HepG2 (cell line): ENCODE results near the gene TNRC18. TPM values are rescaled to one million over a fixed set of nuclear protein-coding genes. Genes with fewer than 3 reads are reported as not detected.

Experiments
- DMAP1 ChIP-seq: IDR thresholded peaks from 2 replicates; pipeline ENCODE4 v1.6.1; 2016
- E2F1 ChIP-seq: sonication (generic); formaldehyde crosslinking; IDR thresholded peaks from 2 replicates; pipeline ENCODE4 v1.5.0; 2020; ENCODE audit warnings: missing genetic modification reagents
- IKZF1 ChIP-seq: fragments of 450-650 bp; IDR thresholded peaks from 2 replicates; pipeline ENCODE4 v1.7.1; 2016
- KDM5A ChIP-seq: fragments of 200-600 bp; sonication (generic); IDR thresholded peaks from 2 replicates; pipeline ENCODE4 v1.7.0; 2018; ENCODE audit warnings: antibody characterized with exemption, mild to moderate bottlenecking, low read length, borderline replicate concordance
- KLF16 ChIP-seq, 2 experiments: sonication (generic) in 1 of 2; formaldehyde crosslinking in 1 of 2; IDR thresholded peaks; 2 replicates each; pipeline versions ENCODE4 v1.6.1 to v1.8.0; 2016 to 2023; ENCODE audit warnings: missing genetic modification reagents in 2 of 2, missing compliant biosample characterization in 1 of 2
- MAX ChIP-seq: IDR thresholded peaks from 2 replicates; pipeline ENCODE4 v1.6.1; 2012; ENCODE audit warnings: inconsistent platforms
- NR2C2 ChIP-seq: sonication (generic); formaldehyde crosslinking; IDR thresholded peaks from 2 replicates; pipeline ENCODE4 v1.4.0; 2020; ENCODE audit warnings: missing genetic modification reagents, mild to moderate bottlenecking, moderate library complexity, borderline replicate concordance
- PRMT3 ChIP-seq: sonication (generic); formaldehyde crosslinking; IDR thresholded peaks from 2 replicates; pipeline ENCODE4 v1.8.1; 2022; ENCODE audit warnings: low read depth, mild to moderate bottlenecking, moderate library complexity, missing genetic modification reagents, borderline replicate concordance
- ZNF101 ChIP-seq: sonication (generic); formaldehyde crosslinking; IDR thresholded peaks from 2 replicates; pipeline ENCODE4 v1.4.0; 2020; ENCODE audit warnings: mild to moderate bottlenecking, low read depth, missing genetic modification reagents, borderline replicate concordance
- ZNF468 ChIP-seq: sonication (generic); formaldehyde crosslinking; IDR thresholded peaks from 2 replicates; pipeline ENCODE4 v1.8.0; 2022; ENCODE audit warnings: mild to moderate bottlenecking, moderate library complexity, missing genetic modification reagents
- polyA plus RNA-seq, 8 experiments: library from polyadenylated mRNA; depleted of rRNA in 3 of 8; stranded (reverse) in 7 of 8; unstranded in 1 of 8; fragments of >200 nt; fragmentation: Illumina TruSeq in 4 of 8; extraction: Trizol in 4 of 8; gene quantifications; 2 replicates each; pipeline versions ENCODE4 v1.2.1 to v1.2.3, GENCODE V29; 2011 to 2016; ENCODE audit warnings: low read depth in 4 of 8, missing spikeins in 1 of 8, mixed read lengths in 1 of 8; ENCODE audit not compliant: insufficient read depth in 1 of 8
- total RNA-seq, 5 experiments: library from RNA; depleted of rRNA; stranded (reverse); fragments of >200 nt; fragmentation: Illumina TruSeq; extraction: Trizol; gene quantifications; 2 replicates each; pipeline ENCODE4 v1.2.3, GENCODE V29; 2016; ENCODE audit warnings: low read depth in 1 of 5
- TF ChIP-seq, protein P1 (sequence below): sonication (generic); formaldehyde crosslinking; IDR thresholded peaks from 2 replicates; pipeline ENCODE4 v1.5.1; 2020; ENCODE audit warnings: mild to moderate bottlenecking, missing genetic modification reagents, moderate library complexity
- TF ChIP-seq, protein P2 (sequence below): IDR thresholded peaks from 2 replicates; pipeline ENCODE4 v1.6.1; 2016; ENCODE audit warnings: low read depth
- TF ChIP-seq, protein P3 (sequence below): sonication (generic); formaldehyde crosslinking; IDR thresholded peaks from 2 replicates; pipeline ENCODE4 v1.5.1; 2020; ENCODE audit warnings: mild to moderate bottlenecking, moderate library complexity, missing genetic modification reagents

Gene TNRC18
- total and polyA plus RNA-seq, 2 of the 13 experiments (the other 11 are each of a cell fraction or from before 2014, with no cell fraction given) = 11.7 to 17.4 TPM

DNA sequence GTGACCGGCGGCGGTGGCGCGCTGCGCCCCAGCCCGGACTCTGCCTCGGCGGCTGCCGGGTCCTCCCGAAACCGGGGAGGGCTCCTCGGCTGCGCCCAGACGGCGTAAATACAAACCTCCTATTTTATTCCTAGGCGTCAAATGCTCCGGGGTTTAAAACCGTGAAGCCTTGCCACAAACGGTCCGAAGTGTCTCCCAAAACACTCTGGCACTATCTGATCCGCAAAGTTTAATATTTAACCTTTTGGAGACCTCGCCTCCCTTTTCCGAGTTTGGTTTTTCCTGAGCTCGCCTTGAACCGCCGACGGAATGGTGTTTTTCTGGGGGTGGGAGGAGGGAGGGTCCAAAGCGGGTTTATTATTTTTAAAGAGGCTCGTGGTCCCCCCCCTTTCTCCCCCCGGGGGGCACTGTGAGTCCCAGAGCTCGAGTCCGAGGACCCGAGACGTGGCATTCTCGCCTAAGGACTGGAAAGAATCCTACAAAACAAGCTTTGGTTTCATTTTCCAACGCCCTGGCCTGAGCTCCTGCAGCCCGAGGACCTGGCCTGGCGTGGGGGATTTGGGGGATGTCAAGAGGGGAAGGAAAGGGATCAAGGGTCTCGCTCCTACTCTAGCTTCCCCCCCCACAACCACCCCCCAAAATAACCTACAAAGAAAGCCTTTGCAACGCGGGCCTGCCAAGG is 1.8 kb downstream of the TNRC18 start (continued):
- TF ChIP-seq E2F1 (CRISPR knock-in tag) = 0 out of 2 replicates have a peak, but pooled peaks have one; percentile 22
- TF ChIP-seq, protein P1, sequence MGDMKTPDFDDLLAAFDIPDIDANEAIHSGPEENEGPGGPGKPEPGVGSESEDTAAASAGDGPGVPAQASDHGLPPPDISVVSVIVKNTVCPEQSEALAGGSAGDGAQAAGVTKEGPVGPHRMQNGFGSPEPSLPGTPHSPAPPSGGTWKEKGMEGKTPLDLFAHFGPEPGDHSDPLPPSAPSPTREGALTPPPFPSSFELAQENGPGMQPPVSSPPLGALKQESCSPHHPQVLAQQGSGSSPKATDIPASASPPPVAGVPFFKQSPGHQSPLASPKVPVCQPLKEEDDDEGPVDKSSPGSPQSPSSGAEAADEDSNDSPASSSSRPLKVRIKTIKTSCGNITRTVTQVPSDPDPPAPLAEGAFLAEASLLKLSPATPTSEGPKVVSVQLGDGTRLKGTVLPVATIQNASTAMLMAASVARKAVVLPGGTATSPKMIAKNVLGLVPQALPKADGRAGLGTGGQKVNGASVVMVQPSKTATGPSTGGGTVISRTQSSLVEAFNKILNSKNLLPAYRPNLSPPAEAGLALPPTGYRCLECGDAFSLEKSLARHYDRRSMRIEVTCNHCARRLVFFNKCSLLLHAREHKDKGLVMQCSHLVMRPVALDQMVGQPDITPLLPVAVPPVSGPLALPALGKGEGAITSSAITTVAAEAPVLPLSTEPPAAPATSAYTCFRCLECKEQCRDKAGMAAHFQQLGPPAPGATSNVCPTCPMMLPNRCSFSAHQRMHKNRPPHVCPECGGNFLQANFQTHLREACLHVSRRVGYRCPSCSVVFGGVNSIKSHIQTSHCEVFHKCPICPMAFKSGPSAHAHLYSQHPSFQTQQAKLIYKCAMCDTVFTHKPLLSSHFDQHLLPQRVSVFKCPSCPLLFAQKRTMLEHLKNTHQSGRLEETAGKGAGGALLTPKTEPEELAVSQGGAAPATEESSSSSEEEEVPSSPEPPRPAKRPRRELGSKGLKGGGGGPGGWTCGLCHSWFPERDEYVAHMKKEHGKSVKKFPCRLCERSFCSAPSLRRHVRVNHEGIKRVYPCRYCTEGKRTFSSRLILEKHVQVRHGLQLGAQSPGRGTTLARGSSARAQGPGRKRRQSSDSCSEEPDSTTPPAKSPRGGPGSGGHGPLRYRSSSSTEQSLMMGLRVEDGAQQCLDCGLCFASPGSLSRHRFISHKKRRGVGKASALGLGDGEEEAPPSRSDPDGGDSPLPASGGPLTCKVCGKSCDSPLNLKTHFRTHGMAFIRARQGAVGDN = peak; percentile 52
- no peak for TF ChIP-seq NR2C2 (CRISPR knock-in tag)
- TF ChIP-seq DMAP1 (CRISPR knock-in tag) = peak; percentile 69; the same call in 1 of the 2 replicates
- TF ChIP-seq MAX = no peak
- no peak for TF ChIP-seq KDM5A
- no peak for TF ChIP-seq PRMT3 (CRISPR knock-in tag)
- TF ChIP-seq, protein P2, sequence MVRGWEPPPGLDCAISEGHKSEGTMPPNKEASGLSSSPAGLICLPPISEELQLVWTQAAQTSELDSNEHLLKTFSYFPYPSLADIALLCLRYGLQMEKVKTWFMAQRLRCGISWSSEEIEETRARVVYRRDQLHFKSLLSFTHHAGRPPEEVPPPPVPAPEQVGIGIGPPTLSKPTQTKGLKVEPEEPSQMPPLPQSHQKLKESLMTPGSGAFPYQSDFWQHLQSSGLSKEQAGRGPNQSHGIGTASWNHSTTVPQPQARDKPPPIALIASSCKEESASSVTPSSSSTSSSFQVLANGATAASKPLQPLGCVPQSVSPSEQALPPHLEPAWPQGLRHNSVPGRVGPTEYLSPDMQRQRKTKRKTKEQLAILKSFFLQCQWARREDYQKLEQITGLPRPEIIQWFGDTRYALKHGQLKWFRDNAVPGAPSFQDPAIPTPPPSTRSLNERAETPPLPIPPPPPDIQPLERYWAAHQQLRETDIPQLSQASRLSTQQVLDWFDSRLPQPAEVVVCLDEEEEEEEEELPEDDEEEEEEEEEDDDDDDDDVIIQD (CRISPR knock-in tag) = 0 out of 2 replicates have a peak, but pooled peaks have one; percentile 32
- TF ChIP-seq, protein P3, sequence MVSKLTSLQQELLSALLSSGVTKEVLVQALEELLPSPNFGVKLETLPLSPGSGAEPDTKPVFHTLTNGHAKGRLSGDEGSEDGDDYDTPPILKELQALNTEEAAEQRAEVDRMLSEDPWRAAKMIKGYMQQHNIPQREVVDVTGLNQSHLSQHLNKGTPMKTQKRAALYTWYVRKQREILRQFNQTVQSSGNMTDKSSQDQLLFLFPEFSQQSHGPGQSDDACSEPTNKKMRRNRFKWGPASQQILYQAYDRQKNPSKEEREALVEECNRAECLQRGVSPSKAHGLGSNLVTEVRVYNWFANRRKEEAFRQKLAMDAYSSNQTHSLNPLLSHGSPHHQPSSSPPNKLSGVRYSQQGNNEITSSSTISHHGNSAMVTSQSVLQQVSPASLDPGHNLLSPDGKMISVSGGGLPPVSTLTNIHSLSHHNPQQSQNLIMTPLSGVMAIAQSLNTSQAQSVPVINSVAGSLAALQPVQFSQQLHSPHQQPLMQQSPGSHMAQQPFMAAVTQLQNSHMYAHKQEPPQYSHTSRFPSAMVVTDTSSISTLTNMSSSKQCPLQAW = peak; percentile 92
- peak in 1 of 2 experiments; percentile 64; a peak in 1 of 4 replicates for TF ChIP-seq KLF16 (CRISPR knock-in tag; IDR thresholded peaks at IDR 0.05)
- TF ChIP-seq ZNF468 (CRISPR knock-in tag) = no peak
- no peak for TF ChIP-seq ZNF101 (CRISPR knock-in tag)
- TF ChIP-seq IKZF1 = no peak
